Epithelial cell of esophagus (primary cell): ENCODE results near the gene ERP29.
"Not testable (repeated sequence)": the region's sequence is repeated elsewhere in the genome, so short reads cannot be mapped to it uniquely, and the experiment has no call there.

Experiments used
- DNase-seq: peaks from one replicate; pipeline ENCODE4 v3.0.0; 2010; ENCODE audit warnings: low read depth
- H3K4me3 ChIP-seq: 2 replicates; pipeline ENCODE4 v1.5.1; 2011; ENCODE audit warnings: mild to moderate bottlenecking, low read length, control low read depth
- TF ChIP-seq, protein P1 (sequence below): IDR thresholded peaks from 2 replicates; pipeline ENCODE4 v1.5.1; 2011; ENCODE audit warnings: low read depth, mild to moderate bottlenecking, low read length, control low read depth, inconsistent platforms; ENCODE audit not compliant: insufficient read depth; ENCODE audit errors: missing control alignments

ERP29 gene

DNA sequence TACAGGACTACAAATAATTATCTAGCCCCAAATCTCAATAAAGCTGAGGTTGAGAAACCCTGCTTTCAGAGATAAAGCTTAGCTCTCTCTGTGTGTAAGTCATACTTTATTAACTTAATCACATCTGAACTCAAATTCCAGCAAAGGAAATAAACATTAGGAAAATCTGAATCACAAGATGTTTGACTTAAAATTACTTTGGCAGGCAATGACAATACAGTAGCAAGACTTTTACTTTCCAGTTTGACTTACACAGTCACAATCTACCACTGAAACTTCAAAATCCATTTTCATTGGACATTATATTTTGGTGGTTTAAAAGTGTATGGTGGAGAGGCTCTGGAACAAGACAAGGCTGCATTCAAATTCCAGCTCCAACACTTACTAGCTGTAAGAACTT, 11.7 kb upstream of the ERP29 start:
- TF ChIP-seq, protein P1, sequence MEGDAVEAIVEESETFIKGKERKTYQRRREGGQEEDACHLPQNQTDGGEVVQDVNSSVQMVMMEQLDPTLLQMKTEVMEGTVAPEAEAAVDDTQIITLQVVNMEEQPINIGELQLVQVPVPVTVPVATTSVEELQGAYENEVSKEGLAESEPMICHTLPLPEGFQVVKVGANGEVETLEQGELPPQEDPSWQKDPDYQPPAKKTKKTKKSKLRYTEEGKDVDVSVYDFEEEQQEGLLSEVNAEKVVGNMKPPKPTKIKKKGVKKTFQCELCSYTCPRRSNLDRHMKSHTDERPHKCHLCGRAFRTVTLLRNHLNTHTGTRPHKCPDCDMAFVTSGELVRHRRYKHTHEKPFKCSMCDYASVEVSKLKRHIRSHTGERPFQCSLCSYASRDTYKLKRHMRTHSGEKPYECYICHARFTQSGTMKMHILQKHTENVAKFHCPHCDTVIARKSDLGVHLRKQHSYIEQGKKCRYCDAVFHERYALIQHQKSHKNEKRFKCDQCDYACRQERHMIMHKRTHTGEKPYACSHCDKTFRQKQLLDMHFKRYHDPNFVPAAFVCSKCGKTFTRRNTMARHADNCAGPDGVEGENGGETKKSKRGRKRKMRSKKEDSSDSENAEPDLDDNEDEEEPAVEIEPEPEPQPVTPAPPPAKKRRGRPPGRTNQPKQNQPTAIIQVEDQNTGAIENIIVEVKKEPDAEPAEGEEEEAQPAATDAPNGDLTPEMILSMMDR = no peak
- H3K4me3 ChIP-seq = no peak overlapping the region
- DNase-seq = no peak

DNA sequence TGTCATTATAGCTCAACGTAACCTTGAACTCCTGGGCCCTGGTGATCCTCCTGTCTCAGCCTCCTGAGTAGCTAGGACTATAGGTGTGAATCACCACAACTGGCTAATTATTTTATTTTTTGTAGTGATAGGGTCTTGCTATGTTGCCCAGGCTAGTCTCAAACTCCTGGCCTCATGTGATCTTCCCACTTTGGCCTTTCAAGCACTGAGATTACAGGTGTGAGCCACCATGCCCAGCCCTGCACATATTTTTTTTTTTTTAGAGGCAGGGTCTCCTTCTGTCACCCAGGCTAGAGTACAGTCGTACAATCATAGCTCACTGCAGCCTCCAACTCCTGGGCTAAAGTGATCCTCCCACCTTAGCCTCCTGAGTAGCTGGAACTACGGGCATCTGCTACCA, 9.2 kb upstream of the ERP29 start:
- TF ChIP-seq, protein P1 = no peak
- H3K4me3 ChIP-seq = no peak overlapping the region
- no peak for DNase-seq

DNA sequence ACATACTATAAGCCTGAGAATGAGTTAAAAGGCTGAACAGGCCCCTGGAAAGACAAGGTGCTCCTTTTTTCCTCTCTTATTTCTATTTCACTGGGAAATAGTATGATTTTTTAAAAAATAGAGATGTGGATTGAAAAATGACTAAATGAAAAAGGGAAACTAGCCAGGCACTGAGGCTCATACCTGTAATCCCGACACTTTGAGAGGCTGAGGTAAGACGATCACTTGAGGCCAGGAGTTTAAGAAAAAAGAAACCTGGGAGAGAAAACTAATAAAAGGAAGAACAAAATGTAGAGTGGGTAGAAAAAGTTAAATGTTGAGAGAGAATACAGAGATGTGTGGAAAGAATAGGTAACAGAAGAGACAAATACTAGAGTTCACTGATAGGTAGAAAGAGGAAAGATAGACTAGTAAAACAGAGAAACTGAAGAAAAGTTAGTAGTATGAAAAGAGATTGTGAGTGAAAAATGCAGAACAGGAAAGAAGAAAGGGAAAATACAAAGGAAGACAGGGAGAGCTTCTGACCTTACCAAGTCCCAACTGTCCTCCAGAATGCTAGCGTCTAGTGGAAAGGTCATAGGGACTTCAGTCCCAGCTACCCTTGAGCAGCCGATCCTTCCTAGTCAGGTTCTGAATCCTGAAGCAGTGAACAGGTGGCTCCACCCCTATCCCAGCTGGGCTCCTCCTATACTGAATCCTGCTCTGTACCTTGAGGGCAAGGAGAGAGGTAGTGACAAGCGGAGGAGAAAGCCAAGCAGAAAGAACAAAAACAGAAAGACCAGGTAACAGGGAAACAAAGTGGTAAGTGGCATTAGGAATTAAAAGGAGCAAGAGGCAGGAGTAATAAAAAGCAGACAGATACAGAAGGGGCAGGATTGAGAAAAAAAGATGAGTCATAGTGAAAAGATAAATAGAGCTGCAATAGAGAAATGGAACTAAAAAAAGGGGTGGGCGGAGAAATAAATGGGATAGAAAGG, 7.5 kb upstream of the ERP29 start:
- DNase-seq = peak; percentile 51
- no peak overlapping the region for H3K4me3 ChIP-seq
- TF ChIP-seq, protein P1 = no peak

DNA sequence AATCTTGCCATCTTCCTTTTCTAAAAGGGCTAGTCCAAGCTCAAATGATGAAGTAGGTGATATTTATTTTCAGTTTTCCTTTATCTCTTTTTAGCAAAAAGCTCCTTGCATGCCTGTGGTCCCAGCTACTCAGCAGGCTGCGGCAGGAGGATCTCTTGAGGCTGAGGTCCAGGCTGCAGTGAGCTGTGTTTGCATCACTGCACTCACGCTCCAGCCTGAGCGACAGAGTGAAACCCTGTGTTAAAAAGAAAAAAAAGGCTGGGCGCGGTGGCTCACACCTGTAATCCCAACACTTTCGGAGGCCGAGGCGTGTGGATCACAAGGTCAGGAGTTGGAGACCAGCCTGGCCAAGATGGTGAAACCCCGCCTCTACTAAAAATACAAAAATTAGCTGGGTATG, 5.3 kb upstream of the ERP29 start:
- TF ChIP-seq, protein P1 = no peak
- DNase-seq = no peak
- no peak overlapping the region for H3K4me3 ChIP-seq

DNA sequence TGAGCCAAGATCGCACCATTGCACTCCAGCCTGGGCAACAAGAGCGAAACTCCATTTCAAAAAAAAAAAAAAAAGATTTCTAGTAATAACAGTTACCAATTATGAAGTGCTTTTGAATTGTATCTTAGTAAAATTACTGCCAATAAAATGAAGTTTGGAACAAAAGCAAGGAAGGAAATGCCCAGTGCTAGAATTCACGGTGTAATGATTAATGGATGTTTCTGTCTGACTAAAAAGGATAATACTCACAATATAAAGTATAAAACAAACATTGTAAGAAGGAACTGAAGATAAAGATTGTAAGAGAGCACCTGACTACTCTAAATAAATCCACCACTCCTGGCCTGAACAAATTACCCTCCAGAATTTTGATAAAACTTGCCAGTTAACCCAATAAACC, 4.3 kb upstream of the ERP29 start:
- TF ChIP-seq, protein P1 = no peak
- no peak for DNase-seq
- H3K4me3 ChIP-seq = no peak overlapping the region

DNA sequence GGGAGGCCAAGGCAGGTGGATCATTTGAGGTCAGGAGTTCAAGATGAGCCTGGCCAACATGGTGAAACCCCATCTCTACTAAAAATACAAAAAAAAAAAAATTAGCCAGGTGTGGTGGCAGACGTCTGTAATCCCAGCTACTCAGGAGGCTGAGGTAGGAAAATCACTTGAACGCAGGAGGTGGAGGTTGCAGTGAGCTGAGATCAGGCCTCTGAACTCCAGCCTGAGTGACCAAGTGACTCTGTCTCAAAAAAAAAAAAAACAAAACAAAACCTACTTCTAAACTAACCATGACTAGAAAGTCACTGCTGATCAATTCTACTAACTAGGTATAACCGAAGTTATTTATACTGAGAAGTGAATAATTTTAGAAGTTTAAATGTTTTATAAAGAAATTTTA, 3.6 kb upstream of the ERP29 start:
- not testable (repeated sequence) for H3K4me3 ChIP-seq, DNase-seq

DNA sequence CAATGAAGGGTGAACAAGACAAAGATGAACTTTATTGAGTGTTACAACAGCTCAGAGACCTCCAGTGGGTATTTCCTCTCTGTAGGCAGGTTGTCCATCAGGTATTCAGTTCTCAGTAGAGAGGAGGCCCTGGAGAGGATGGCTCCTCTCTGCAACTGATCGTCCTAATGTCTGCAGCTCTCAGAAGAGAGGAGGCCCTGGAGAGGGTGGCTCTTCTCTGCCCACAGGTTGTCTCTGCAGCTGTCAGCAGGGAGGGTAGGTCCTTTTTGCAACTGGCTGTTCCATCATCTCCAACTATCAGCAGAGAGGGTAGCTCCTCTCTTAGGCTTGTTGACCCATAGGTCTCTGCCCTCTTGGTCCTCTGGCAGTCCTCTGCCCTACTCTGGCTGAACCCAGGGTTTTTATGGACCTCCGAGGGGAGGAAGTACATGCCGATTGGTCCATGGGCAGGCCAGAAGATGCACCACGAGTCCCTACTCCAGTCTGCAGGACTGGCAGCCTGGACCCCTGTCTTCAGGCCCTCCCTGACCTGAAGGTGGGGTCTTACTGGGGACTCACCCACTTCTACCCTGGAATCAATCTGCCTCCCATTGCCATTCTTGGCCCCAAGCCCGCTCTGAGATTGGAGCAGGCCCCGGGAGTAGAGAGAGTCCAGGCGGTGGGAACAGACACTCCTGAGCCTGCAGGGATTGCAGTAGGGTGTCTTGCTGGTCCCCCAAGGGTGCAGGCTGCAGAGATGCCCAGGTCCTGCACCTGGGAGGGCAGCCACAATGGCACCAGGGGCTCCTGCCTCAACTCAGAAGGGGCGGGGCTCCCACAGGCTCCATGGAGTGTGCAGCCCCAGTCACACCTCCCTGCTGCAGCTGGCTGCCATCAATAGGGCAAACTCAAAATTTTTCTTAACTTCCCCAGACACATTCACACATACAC, 2.5 kb upstream of the ERP29 start:
- no peak for DNase-seq
- TF ChIP-seq, protein P1 = no peak
- no peak overlapping the region for H3K4me3 ChIP-seq
